OCI-LY7 (cell line): ENCODE measurements around the gene SORBS2. TPM values are rescaled to one million over a fixed set of nuclear protein-coding genes. Genes with fewer than 3 reads are reported as not detected.

Experiments
- BruUV-seq: library from RNA; stranded (reverse); fragments of 400-500 nt; replicated peaks from 2 replicates; lab custom pipeline; 2021; lab: Mats Ljungman, UMichigan
- CTCF ChIA-PET: fragments of 300-600 bp; sonication (Branson Sonifier 250); formaldehyde crosslinking; loops from one replicate; lab custom pipeline; 2022; ENCODE audit warnings: antibody characterized with exemption; ENCODE audit not compliant: unreplicated experiment; lab: Charles Lee
- POLR2A ChIA-PET: fragments of 300-600 bp; sonication (Branson Sonifier 250); formaldehyde crosslinking; loops from one replicate; lab custom pipeline; 2022; ENCODE audit warnings: antibody characterized with exemption; lab: Charles Lee
- DNase-seq: peaks from one replicate; pipeline ENCODE4 v3.0.0-alpha.2; 2015; ENCODE audit warnings: low spot score
- H2AFZ ChIP-seq: fragments of 200-600 bp; sonication (generic), shearing (Covaris generic); 2 replicates; pipeline ENCODE4 v1.6.1; 2014; ENCODE audit warnings: mild to moderate bottlenecking, antibody characterized with exemption, low read length, moderate library complexity
- H3K27ac ChIP-seq: fragments of 200-600 bp; sonication (generic); 2 replicates; pipeline ENCODE4 v1.5.1; 2014; ENCODE audit warnings: mixed run types, low read depth, mild to moderate bottlenecking, moderate library complexity, low read length, inconsistent platforms; ENCODE audit not compliant: poor library complexity, severe bottlenecking
- H3K36me3 ChIP-seq: fragments of 200-600 bp; sonication (generic); 2 replicates; pipeline ENCODE4 v1.6.1; 2014; ENCODE audit warnings: mild to moderate bottlenecking, antibody characterized with exemption, low read length, moderate library complexity, mixed read lengths; ENCODE audit not compliant: insufficient read depth
- H3K4me1 ChIP-seq: fragments of 200-600 bp; sonication (generic); 2 replicates; pipeline ENCODE4 v1.5.1; 2014; ENCODE audit warnings: mild to moderate bottlenecking, low read length; ENCODE audit not compliant: insufficient read depth, poor library complexity, severe bottlenecking
- H3K4me2 ChIP-seq: fragments of 200-600 bp; sonication (generic); 2 replicates; pipeline ENCODE4 v1.6.1; 2014; ENCODE audit warnings: mild to moderate bottlenecking, low read length
- H3K4me3 ChIP-seq: fragments of 200-600 bp; sonication (generic); 2 replicates; pipeline ENCODE4 v1.5.1; 2014; ENCODE audit warnings: mild to moderate bottlenecking, low read depth, low read length; ENCODE audit not compliant: poor library complexity, severe bottlenecking
- H3K79me2 ChIP-seq: fragments of 200-600 bp; sonication (generic); 2 replicates; pipeline ENCODE4 v1.6.1; 2016; ENCODE audit warnings: low read depth, mild to moderate bottlenecking, low read length, moderate library complexity, mixed read lengths; ENCODE audit not compliant: insufficient read depth
- H3K9me2 ChIP-seq: fragments of 200-600 bp; sonication (generic); 2 replicates; pipeline ENCODE4 v1.6.1; 2016; ENCODE audit warnings: mild to moderate bottlenecking, low read length, mixed read lengths; ENCODE audit not compliant: insufficient read depth
- H3K9me3 ChIP-seq: fragments of 200-600 bp; sonication (generic); 2 replicates; pipeline ENCODE4 v1.6.1; 2014; ENCODE audit warnings: mild to moderate bottlenecking, mixed run types, low read length, mixed read lengths
- H4K20me1 ChIP-seq: fragments of 200-600 bp; sonication (generic); 2 replicates; pipeline ENCODE4 v1.6.1; 2014; ENCODE audit warnings: mild to moderate bottlenecking, antibody characterized with exemption, low read length, moderate library complexity, mixed read lengths; ENCODE audit not compliant: insufficient read depth
- EZH2phosphoT487 ChIP-seq: fragments of 200-600 bp; sonication (generic); IDR thresholded peaks from 2 replicates; pipeline ENCODE4 v1.6.1; 2018; ENCODE audit warnings: low read depth, borderline replicate concordance, mild to moderate bottlenecking, mixed run types, antibody characterized with exemption, low read length, moderate library complexity, mixed read lengths
- intact Hi-C: fragments of 100-400 bp; cut with micrococcal nuclease; formaldehyde crosslinking; loops from one replicate; pipeline ENCODE4 v1.10.0; 2022; ENCODE audit not compliant: unreplicated experiment
- total RNA-seq, 2 experiments: library from RNA; depleted of rRNA in 1 of 2; stranded (reverse); fragments of >200 nt in 1 of 2; shearing (Covaris generic) in 1 of 2; gene quantifications; 2 replicates each; pipeline ENCODE4 v1.2.3, GENCODE V29; 2014 to 2022
- TF ChIP-seq, protein P1 (sequence below): fragments of 200-600 bp; sonication (generic); conservative IDR thresholded peaks from 2 replicates; pipeline ENCODE4 v1.5.1; 2014; ENCODE audit warnings: mild to moderate bottlenecking, antibody characterized with exemption, low read length, moderate library complexity, mixed read lengths

The SORBS2 gene
- total RNA-seq, 2 experiments from 2014 or later, result 33.2 to 43.5 TPM

DNA sequence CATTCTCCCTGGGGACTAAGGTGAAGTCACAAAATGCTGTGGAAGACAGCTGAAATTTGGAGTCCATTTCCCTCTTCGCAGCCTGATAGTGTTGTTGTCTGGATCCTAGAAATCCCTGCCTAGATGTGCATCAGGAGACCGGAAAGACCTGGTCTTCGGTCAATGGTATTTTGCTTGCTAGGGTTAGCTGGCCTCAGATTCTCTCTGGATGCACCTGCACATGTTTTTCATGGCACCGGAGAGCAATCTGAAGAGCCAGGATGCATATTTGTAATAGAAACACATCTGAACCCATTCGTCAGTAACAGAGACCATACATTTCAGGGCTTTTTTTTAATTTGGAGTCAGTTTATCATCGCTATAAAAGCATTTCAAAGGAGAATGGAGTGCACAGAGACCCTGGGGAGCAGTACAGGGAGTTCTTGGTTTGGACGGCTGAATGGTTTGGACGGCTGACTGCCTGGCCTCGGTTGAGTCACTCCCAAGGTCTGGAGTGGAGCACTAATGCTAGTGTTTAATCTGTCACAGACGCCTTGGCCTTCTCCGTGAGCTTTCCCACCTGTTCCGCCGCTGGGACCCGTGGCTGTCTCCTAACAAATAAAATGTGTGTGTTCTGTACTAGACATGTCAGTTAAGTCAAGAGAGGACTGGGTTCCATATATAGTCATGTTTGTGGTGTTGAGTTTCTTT lies 269.2 kb downstream of the SORBS2 start:
- no peak for TF ChIP-seq EZH2phosphoT487
- TF ChIP-seq, protein P1, sequence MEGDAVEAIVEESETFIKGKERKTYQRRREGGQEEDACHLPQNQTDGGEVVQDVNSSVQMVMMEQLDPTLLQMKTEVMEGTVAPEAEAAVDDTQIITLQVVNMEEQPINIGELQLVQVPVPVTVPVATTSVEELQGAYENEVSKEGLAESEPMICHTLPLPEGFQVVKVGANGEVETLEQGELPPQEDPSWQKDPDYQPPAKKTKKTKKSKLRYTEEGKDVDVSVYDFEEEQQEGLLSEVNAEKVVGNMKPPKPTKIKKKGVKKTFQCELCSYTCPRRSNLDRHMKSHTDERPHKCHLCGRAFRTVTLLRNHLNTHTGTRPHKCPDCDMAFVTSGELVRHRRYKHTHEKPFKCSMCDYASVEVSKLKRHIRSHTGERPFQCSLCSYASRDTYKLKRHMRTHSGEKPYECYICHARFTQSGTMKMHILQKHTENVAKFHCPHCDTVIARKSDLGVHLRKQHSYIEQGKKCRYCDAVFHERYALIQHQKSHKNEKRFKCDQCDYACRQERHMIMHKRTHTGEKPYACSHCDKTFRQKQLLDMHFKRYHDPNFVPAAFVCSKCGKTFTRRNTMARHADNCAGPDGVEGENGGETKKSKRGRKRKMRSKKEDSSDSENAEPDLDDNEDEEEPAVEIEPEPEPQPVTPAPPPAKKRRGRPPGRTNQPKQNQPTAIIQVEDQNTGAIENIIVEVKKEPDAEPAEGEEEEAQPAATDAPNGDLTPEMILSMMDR, result no peak
- Histone ChIP-seq H3K4me1 (no peaks in the 10 kb centered on the region), H3K4me3 (no peak overlapping the region), H3K36me3 (no peaks in the 10 kb centered on the region), H3K9me3 (no peaks in the 10 kb centered on the region), H4K20me1 (no peaks in the 10 kb centered on the region), H3K4me2 (no peak overlapping the region), H2AFZ (no peak overlapping the region), H3K9me2 (no peaks in the 10 kb centered on the region), H3K79me2 (no peaks in the 10 kb centered on the region), H3K27ac (no peak overlapping the region)
- DNase-seq, result no peak
- POLR2A ChIA-PET, result no interaction called here
- intact Hi-C loops, result no loop called here
- BruUV-seq, result no TSS peak
- CTCF ChIA-PET, result no interaction called here

DNA sequence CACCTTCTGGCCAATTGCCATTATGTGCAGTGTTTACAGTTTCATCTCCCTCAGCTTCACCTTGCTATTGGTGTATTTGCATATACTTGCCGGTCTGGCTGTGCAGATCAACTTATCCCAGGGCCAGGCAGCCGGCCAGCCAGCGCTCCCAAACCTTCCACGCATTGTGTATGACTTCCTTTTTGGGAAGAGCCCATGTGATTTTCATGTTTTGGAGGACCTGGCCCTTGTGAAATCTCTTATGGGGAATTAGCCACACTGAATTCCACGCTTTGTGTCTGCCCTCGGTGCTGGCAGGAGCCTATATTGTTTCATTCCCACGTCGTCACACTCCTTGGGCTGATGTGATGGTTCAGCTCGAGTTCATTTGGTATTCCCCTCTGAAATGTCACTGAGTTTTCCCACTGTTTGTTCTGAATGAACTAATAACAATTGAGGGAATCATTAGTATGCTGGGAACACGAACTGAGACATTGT lies 270.7 kb downstream of the SORBS2 start:
- CTCF ChIA-PET, result no interaction called here
- Histone ChIP-seq H3K27ac (no peak overlapping the region), H4K20me1 (no peaks in the 10 kb centered on the region), H3K79me2 (no peaks in the 10 kb centered on the region), H3K4me3 (no peak overlapping the region), H3K9me2 (no peaks in the 10 kb centered on the region), H3K4me1 (no peaks in the 10 kb centered on the region), H2AFZ (no peak overlapping the region), H3K36me3 (no peaks in the 10 kb centered on the region), H3K4me2 (no peak overlapping the region), H3K9me3 (no peaks in the 10 kb centered on the region)
- BruUV-seq, result no TSS peak
- no peak for DNase-seq
- TF ChIP-seq, protein P1, result no peak
- no peak for TF ChIP-seq EZH2phosphoT487
- POLR2A ChIA-PET, result interaction anchor here (0.5 to 1.4 kb wide), 3 partner anchors 12 to 66 kb away, joined by 3 to 4 read pairs (median 3); no protein-coding TSS in a partner anchor
- intact Hi-C loops, result no loop called here
